Naive thymus-derived CD4-positive, alpha-beta T cell (primary cell): ENCODE data around the gene WDR93. TPM values are rescaled to one million over a fixed set of nuclear protein-coding genes. Genes with fewer than 3 reads are reported as not detected.
"Not testable (repeated sequence)": the region's sequence is repeated elsewhere in the genome, so short reads cannot be mapped to it uniquely, and the experiment has no call there.

Experiments used
- ATAC-seq: fragments of 150-1000 bp; cut with Tn5 transposase; 2 replicates; pipeline ENCODE4 v1.10.0; 2021; ENCODE audit warnings: mild to moderate bottlenecking, moderate library complexity
- CTCF ChIA-PET: fragments of 350-600 bp; sonication (Branson Sonifier 250); formaldehyde crosslinking; loops from one replicate; lab custom pipeline; 2021; ENCODE audit warnings: antibody characterized with exemption; lab: Charles Lee
- POLR2A ChIA-PET: fragments of 350-600 bp; sonication (Branson Sonifier 250); formaldehyde crosslinking; loops from one replicate; lab custom pipeline; 2021; ENCODE audit warnings: antibody characterized with exemption, inconsistent platforms; lab: Charles Lee
- DNase-seq, 9 donors: peaks; one replicate each; pipeline versions ENCODE4 v3.0.0 to v3.0.0-alpha.2; 2020 to 2022; ENCODE audit warnings: mixed read lengths in 1 of 9
- H3K27ac ChIP-seq: one replicate; pipeline ENCODE4 v1.7.0; 2013; ENCODE audit warnings: mild to moderate bottlenecking, low read depth, low read length, moderate library complexity
- H3K27me3 ChIP-seq, 2 donors: one replicate each; pipeline ENCODE4 v1.7.0; 2013; ENCODE audit warnings: low read length in 2 of 2, mild to moderate bottlenecking in 2 of 2, moderate library complexity in 2 of 2; ENCODE audit not compliant: control insufficient read depth in 2 of 2, insufficient read depth in 2 of 2
- H3K36me3 ChIP-seq, 3 experiments: 1 replicate in 2 of 3; 2 replicates in 1 of 3; pipeline ENCODE4 v1.7.0; 2013; ENCODE audit warnings: low read length in 3 of 3, mild to moderate bottlenecking in 3 of 3, moderate library complexity in 1 of 3; ENCODE audit not compliant: insufficient read depth in 3 of 3, control insufficient read depth in 2 of 3
- H3K4me1 ChIP-seq, 2 donors: one replicate each; pipeline ENCODE4 v1.7.0; 2013; ENCODE audit warnings: low read length in 2 of 2, mild to moderate bottlenecking in 2 of 2, moderate library complexity in 1 of 2; ENCODE audit not compliant: control insufficient read depth in 2 of 2, insufficient read depth in 2 of 2
- H3K4me3 ChIP-seq: 2 replicates; pipeline ENCODE4 v1.7.0; 2013; ENCODE audit warnings: mild to moderate bottlenecking, low read length
- H3K9me3 ChIP-seq, 3 experiments: 1 replicate in 2 of 3; 2 replicates in 1 of 3; pipeline ENCODE4 v1.7.0; 2013; ENCODE audit warnings: low read length in 3 of 3; ENCODE audit not compliant: control insufficient read depth in 2 of 3
- H3K27ac Mint-ChIP-seq, 9 donors: one replicate each; pipeline ENCODE4 v1.8.0; 2020 to 2022; ENCODE audit warnings: mixed read lengths in 9 of 9, mild to moderate bottlenecking in 8 of 9, moderate library complexity in 5 of 9, inconsistent platforms in 2 of 9
- H3K27me3 Mint-ChIP-seq, 5 donors: one replicate each; pipeline ENCODE4 v1.8.0; 2021 to 2022; ENCODE audit warnings: mixed read lengths in 5 of 5, mild to moderate bottlenecking in 1 of 5
- H3K36me3 Mint-ChIP-seq, 5 donors: one replicate each; pipeline ENCODE4 v1.8.0; 2020 to 2022; ENCODE audit warnings: mixed read lengths in 5 of 5, mild to moderate bottlenecking in 3 of 5, inconsistent platforms in 1 of 5
- H3K4me1 Mint-ChIP-seq, 7 donors: one replicate each; pipeline ENCODE4 v1.8.0; 2020 to 2022; ENCODE audit warnings: mixed read lengths in 7 of 7, mild to moderate bottlenecking in 3 of 7, inconsistent platforms in 1 of 7
- H3K4me3 Mint-ChIP-seq, 10 donors: one replicate each; pipeline ENCODE4 v1.8.0; 2020 to 2022; ENCODE audit warnings: mild to moderate bottlenecking in 10 of 10, mixed read lengths in 10 of 10, moderate library complexity in 6 of 10, inconsistent platforms in 2 of 10
- H3K9me3 Mint-ChIP-seq, 11 donors: one replicate each; pipeline ENCODE4 v1.8.0; 2020 to 2022; ENCODE audit warnings: mixed read lengths in 11 of 11, mild to moderate bottlenecking in 4 of 11, inconsistent platforms in 1 of 11, moderate library complexity in 1 of 11
- intact Hi-C, 2 donors: fragments of 100-400 bp; cut with micrococcal nuclease; formaldehyde crosslinking; loops; one replicate each; pipeline ENCODE4 v1.15.1; 2023
- polyA plus RNA-seq, 2 donors: library from polyadenylated mRNA; unstranded; fragments of 300-500 nt; fragmentation: Illumina TruSeq; gene quantifications; one replicate each; pipeline ENCODE4 v1.2.3, GENCODE V29; 2021
- total RNA-seq, 6 experiments: library from RNA in 5 of 6; stranded (reverse) in 5 of 6; gene quantifications; 1 replicate in 5 of 6; 2 replicates in 1 of 6; pipeline ENCODE4 v1.2.3 and lab custom pipeline; 2021 to 2026

The WDR93 gene
- total and polyA plus RNA-seq, 7 experiments from 2014 or later, result 0.27 TPM; not detected in 6

GRCh38 chr15:89680282-89680873 lies 10.2 kb upstream of the WDR93 start:
- Mint-ChIP-seq H3K36me3 (peaks cover 0 to 31% (median 19%) of the 10 kb centered on the region in 5 donors), H3K27me3 (peaks cover 0 to 4% (median 0%) of the 10 kb centered on the region in 5 donors), H3K4me3 (no peak overlapping the region), H3K4me1 (no peaks in the 10 kb centered on the region), H3K9me3 (no peaks in the 10 kb centered on the region), H3K27ac (no peak overlapping the region)
- no peak for DNase-seq
- no peak for ATAC-seq
- intact Hi-C loops, result no loop called here
- no peak overlapping the region for H3K4me3 ChIP-seq
- ChIA-PET CTCF (no interaction called here), POLR2A (no interaction called here)
- no peak overlapping the region for H3K27ac ChIP-seq
- H3K27me3 ChIP-seq, result no peaks in the 10 kb centered on the region
- peaks cover 0 to 4% (median 0%) of the 10 kb centered on the region in 3 experiments for H3K36me3 ChIP-seq
- H3K4me1 ChIP-seq, result no peaks in the 10 kb centered on the region
- H3K9me3 ChIP-seq, result no peaks in the 10 kb centered on the region

- CTCF ChIA-PET, result no interaction called here
- intact Hi-C loops, result no loop called here
- H3K4me1 ChIP-seq, result no peaks in the 10 kb centered on the region
- H3K9me3 ChIP-seq, result no peaks in the 10 kb centered on the region
- peaks cover 0 to 4% (median 0%) of the 10 kb centered on the region in 3 experiments for H3K36me3 ChIP-seq
- Mint-ChIP-seq H3K9me3 (no peaks in the 10 kb centered on the region), H3K36me3 (peaks cover 0 to 34% (median 22%) of the 10 kb centered on the region in 5 donors), H3K4me1 (no peaks in the 10 kb centered on the region), H3K4me3 (no peak overlapping the region), H3K27ac (no peak overlapping the region), H3K27me3 (peaks cover 0 to 4% (median 0%) of the 10 kb centered on the region in 5 donors)
- no peak for ATAC-seq
- no peak overlapping the region for H3K27ac ChIP-seq
- no peak for DNase-seq
- POLR2A ChIA-PET, result no interaction called here
- no peak overlapping the region for H3K4me3 ChIP-seq
- no peaks in the 10 kb centered on the region for H3K27me3 ChIP-seq
Observed at GRCh38 chr15:89681146-89681545, 9.5 kb upstream of the WDR93 start.

GRCh38 chr15:89685995-89686394 lies 4.6 kb upstream of the WDR93 start:
- peaks cover 0 to 43% (median 22%) of the 10 kb centered on the region in 5 donors for H3K36me3 Mint-ChIP-seq
- intact Hi-C loops, result no loop called here
- Histone ChIP-seq H3K4me3 (no peak overlapping the region), H3K36me3 (peaks cover 0 to 4% (median 0%) of the 10 kb centered on the region in 3 experiments), H3K4me1 (peaks cover 0 to 3% of the 10 kb centered on the region in 2 donors), H3K27ac (no peak overlapping the region), H3K27me3 (no peaks in the 10 kb centered on the region), H3K9me3 (no peaks in the 10 kb centered on the region)
- H3K9me3 Mint-ChIP-seq, result peaks cover 0 to 2% (median 0%) of the 10 kb centered on the region in 11 donors
- no peak for ATAC-seq
- DNase-seq, result no peak
- CTCF ChIA-PET, result no interaction called here
- H3K27ac Mint-ChIP-seq, result no peak overlapping the region
- H3K27me3 Mint-ChIP-seq, result peaks cover 0 to 1% (median 0%) of the 10 kb centered on the region in 5 donors
- H3K4me1 Mint-ChIP-seq, result peaks cover 9 to 21% (median 13%) of the 10 kb centered on the region in 7 donors
- H3K4me3 Mint-ChIP-seq, result no peak overlapping the region
- POLR2A ChIA-PET, result no interaction called here

GRCh38 chr15:89686522-89686921 lies 4.1 kb upstream of the WDR93 start:
- peaks cover 0 to 3% of the 10 kb centered on the region in 2 donors for H3K4me1 ChIP-seq
- H3K4me3 ChIP-seq, result no peak overlapping the region
- H3K36me3 ChIP-seq, result peaks cover 0 to 4% (median 0%) of the 10 kb centered on the region in 3 experiments
- Mint-ChIP-seq H3K36me3 (peaks cover 0 to 39% (median 22%) of the 10 kb centered on the region in 5 donors), H3K9me3 (peaks cover 0 to 4% (median 0%) of the 10 kb centered on the region in 11 donors), H3K4me1 (peaks cover 11 to 24% (median 15%) of the 10 kb centered on the region in 7 donors), H3K27ac (no peak overlapping the region), H3K27me3 (peaks cover 0 to 1% (median 0%) of the 10 kb centered on the region in 5 donors), H3K4me3 (peak overlapping the region in 1 of 10 donors; percentile 20)
- no peaks in the 10 kb centered on the region for H3K27me3 ChIP-seq
- ChIA-PET POLR2A (no interaction called here), CTCF (no interaction called here)
- intact Hi-C loops, result no loop called here
- no peaks in the 10 kb centered on the region for H3K9me3 ChIP-seq
- DNase-seq (no peak), ATAC-seq (no peak)
- no peak overlapping the region for H3K27ac ChIP-seq

GRCh38 chr15:89689930-89690275 lies 708 bp upstream of the WDR93 start:
- ATAC-seq, H3K27me3 Mint-ChIP-seq, CTCF ChIA-PET, H3K9me3 Mint-ChIP-seq, DNase-seq, POLR2A ChIA-PET, H3K27me3 ChIP-seq, H3K9me3 ChIP-seq, H3K36me3 ChIP-seq, H3K4me1 ChIP-seq: not testable (repeated sequence)
- Mint-ChIP-seq H3K4me1 (peaks cover 13 to 24% (median 15%) of the 10 kb centered on the region in 7 donors), H3K27ac (peak overlapping the region in 8 of 9 donors; percentile 14 to 92 (median 84)), H3K36me3 (peaks cover 0 to 14% (median 5%) of the 10 kb centered on the region in 5 donors), H3K4me3 (peak overlapping the region; percentile 78 to 94 (median 92))
- peak overlapping the region; percentile 92 for H3K4me3 ChIP-seq
- peak overlapping the region; percentile 56 for H3K27ac ChIP-seq
- intact Hi-C loops, result loop anchor here (1.0 to 2.0 kb wide), 4 partner anchors 115 to 204 kb away; partner anchors contain the start of genes TICRR (in 2 of the 2) and AP3S2 (in 1 of the 2)

- ATAC-seq (no peak), DNase-seq (no peak)
- Histone ChIP-seq H3K27me3 (no peaks in the 10 kb centered on the region), H3K36me3 (no peaks in the 10 kb centered on the region), H3K27ac (no peak overlapping the region), H3K4me3 (no peak overlapping the region), H3K9me3 (no peaks in the 10 kb centered on the region), H3K4me1 (peaks cover 0 to 3% of the 10 kb centered on the region in 2 donors)
- H3K9me3 Mint-ChIP-seq, result peaks cover 0 to 4% (median 0%) of the 10 kb centered on the region in 11 donors
- H3K4me3 Mint-ChIP-seq, result no peak overlapping the region
- peaks cover 0 to under 1% (median 0%) of the 10 kb centered on the region in 5 donors for H3K36me3 Mint-ChIP-seq
- H3K27ac Mint-ChIP-seq, result no peak overlapping the region
- peaks cover 12 to 21% (median 14%) of the 10 kb centered on the region in 7 donors for H3K4me1 Mint-ChIP-seq
- peaks cover 0 to 23% (median 4%) of the 10 kb centered on the region in 5 donors for H3K27me3 Mint-ChIP-seq
- CTCF ChIA-PET, result no interaction called here
- POLR2A ChIA-PET, result no interaction called here
- intact Hi-C loops, result no loop called here
Observed at GRCh38 chr15:89693091-89693490, 2.5 kb downstream of the WDR93 start.

- Mint-ChIP-seq H3K4me3 (no peak overlapping the region), H3K27me3 (peaks cover 0 to 23% (median 4%) of the 10 kb centered on the region in 5 donors), H3K4me1 (peaks cover 12 to 21% (median 14%) of the 10 kb centered on the region in 7 donors), H3K9me3 (peaks cover 0 to 4% (median 0%) of the 10 kb centered on the region in 11 donors), H3K27ac (no peak overlapping the region), H3K36me3 (no peaks in the 10 kb centered on the region)
- H3K4me3 ChIP-seq, result no peak overlapping the region
- H3K27me3 ChIP-seq, result no peaks in the 10 kb centered on the region
- H3K27ac ChIP-seq, result no peak overlapping the region
- no peak for DNase-seq
- ChIA-PET POLR2A (no interaction called here), CTCF (no interaction called here)
- no peak for ATAC-seq
- intact Hi-C loops, result no loop called here
- H3K36me3 ChIP-seq, result no peaks in the 10 kb centered on the region
- no peaks in the 10 kb centered on the region for H3K9me3 ChIP-seq
- peaks cover 0 to 3% of the 10 kb centered on the region in 2 donors for H3K4me1 ChIP-seq
Observed at GRCh38 chr15:89693696-89694095, 3.1 kb downstream of the WDR93 start.
